Skeletal muscle satellite cell (primary cell): Measurements from ENCODE around the gene EIF3C.
A peak's percentile ranks its signal among the peaks of the same experiment; 100 is the strongest.
"Not testable (repeated sequence)": the region's sequence is repeated elsewhere in the genome, so short reads cannot be mapped to it uniquely, and the experiment has no call there.

ENCODE experiments used
- H3K27me3 ChIP-seq: 2 replicates; pipeline ENCODE4 v1.7.0; 2013; ENCODE audit warnings: low read length; ENCODE audit not compliant: control insufficient read depth, insufficient read depth
- H3K36me3 ChIP-seq: 2 replicates; pipeline ENCODE4 v1.7.0; 2013; ENCODE audit warnings: mild to moderate bottlenecking, control low read depth, low read length; ENCODE audit not compliant: insufficient read depth
- H3K4me1 ChIP-seq: 2 replicates; pipeline ENCODE4 v1.7.0; 2013; ENCODE audit warnings: low read length; ENCODE audit not compliant: control insufficient read depth, insufficient read depth
- H3K4me2 ChIP-seq: 2 replicates; pipeline ENCODE4 v1.7.0; 2013; ENCODE audit warnings: mild to moderate bottlenecking, low read length
- H3K4me3 ChIP-seq: 2 replicates; pipeline ENCODE4 v1.7.0; 2013; ENCODE audit warnings: low read length
- H3K9ac ChIP-seq: 2 replicates; pipeline ENCODE4 v1.7.0; 2013; ENCODE audit warnings: mild to moderate bottlenecking, low read depth, low read length, moderate library complexity
- H3K9me3 ChIP-seq: replicated peaks from 2 replicates; pipeline ENCODE4 v1.7.0; 2013; ENCODE audit warnings: mild to moderate bottlenecking, control low read depth, low read length

Gene EIF3C

GRCh38 chr16:28704246-28704645 is 7.0 kb upstream of the EIF3C start:
- not testable (repeated sequence) for H3K36me3 ChIP-seq, H3K9me3 ChIP-seq, H3K9ac ChIP-seq, H3K27me3 ChIP-seq, H3K4me3 ChIP-seq, H3K4me1 ChIP-seq, H3K4me2 ChIP-seq

GRCh38 chr16:28722852-28723650 is 11.8 kb downstream of the EIF3C start:
- not testable (repeated sequence) for H3K9ac ChIP-seq, H3K27me3 ChIP-seq

DNA sequence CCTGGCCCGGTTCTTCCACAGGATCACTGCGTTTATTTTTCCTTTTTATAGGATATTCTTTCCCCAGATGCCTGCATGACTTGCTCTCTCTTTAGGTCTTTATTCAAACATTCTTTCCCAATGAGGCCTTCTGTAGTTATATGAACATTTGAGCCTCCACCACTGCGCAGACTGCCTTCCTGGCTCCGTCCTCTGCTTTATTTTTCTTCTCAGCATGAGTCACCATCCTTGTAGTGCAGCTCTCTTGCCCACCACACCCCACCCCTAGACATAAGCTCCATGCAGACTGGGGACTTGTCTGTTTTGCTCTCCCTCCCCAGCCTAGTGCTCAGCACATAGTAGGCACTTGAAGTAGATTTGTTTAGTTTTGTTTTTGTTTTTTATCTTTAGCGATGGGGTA is 20.0 kb downstream of the EIF3C start:
- H3K4me3 ChIP-seq, H3K36me3 ChIP-seq, H3K9ac ChIP-seq, H3K4me1 ChIP-seq, H3K4me2 ChIP-seq, H3K9me3 ChIP-seq, H3K27me3 ChIP-seq: not testable (repeated sequence)

More at GRCh38 chr16:28722852-28723650, 11.8 kb downstream of the EIF3C start:
- not testable (repeated sequence) for H3K4me3 ChIP-seq, H3K36me3 ChIP-seq, H3K9me3 ChIP-seq, H3K4me1 ChIP-seq, H3K4me2 ChIP-seq

- H3K4me2 ChIP-seq: peak overlapping the region; percentile 35
- not testable (repeated sequence) for H3K4me1 ChIP-seq, H3K36me3 ChIP-seq, H3K4me3 ChIP-seq, H3K27me3 ChIP-seq, H3K9ac ChIP-seq, H3K9me3 ChIP-seq
Observed at GRCh38 chr16:28732455-28733124, 21.3 kb downstream of the EIF3C start.

- H3K4me3 ChIP-seq, H3K9ac ChIP-seq, H3K27me3 ChIP-seq, H3K4me1 ChIP-seq, H3K9me3 ChIP-seq, H3K36me3 ChIP-seq, H3K4me2 ChIP-seq: not testable (repeated sequence)
Observed at GRCh38 chr16:28739787-28740186, 28.5 kb downstream of the EIF3C start.

DNA sequence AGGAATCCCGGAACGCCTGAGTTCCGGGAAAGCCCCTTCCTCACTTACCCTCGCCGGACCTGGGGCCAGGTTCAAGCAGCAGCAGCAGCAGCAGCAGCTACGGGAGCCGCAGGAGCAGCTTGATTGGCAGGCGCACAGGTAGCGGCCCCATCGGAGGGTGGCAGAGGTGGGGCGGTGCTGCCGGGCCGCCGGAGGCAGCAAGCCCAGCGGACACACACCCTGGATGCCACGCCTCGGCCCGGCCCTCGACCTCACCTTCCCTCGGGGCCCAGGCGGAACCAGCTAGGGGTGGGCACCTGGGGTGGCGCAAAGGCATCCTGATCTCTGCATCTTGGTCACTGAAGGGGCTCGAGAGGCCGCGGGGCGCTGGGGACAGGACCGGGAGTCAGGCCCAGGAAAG is 29.4 kb downstream of the EIF3C start:
- H3K36me3 ChIP-seq, H3K4me3 ChIP-seq, H3K9me3 ChIP-seq, H3K4me2 ChIP-seq, H3K4me1 ChIP-seq, H3K9ac ChIP-seq, H3K27me3 ChIP-seq: not testable (repeated sequence)

DNA sequence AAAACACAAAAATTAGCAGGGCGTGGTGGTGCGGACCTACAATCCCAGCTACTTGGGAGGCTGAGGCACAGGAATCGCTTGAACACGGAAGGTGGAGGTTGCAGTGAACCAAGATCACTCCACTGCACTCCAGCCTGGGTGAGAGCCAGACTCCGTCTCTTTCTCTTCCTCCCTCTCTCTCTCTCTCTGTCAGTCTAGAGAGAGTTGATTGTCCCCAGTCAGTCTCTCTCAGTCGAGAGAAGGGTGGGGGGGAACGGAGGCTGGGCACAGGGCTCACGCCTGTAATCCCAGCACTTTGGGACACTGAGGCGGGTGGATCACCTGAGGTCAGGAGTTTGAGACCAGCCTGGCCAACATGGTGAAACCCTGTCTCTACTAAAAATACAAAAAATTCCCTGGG is 30.0 kb downstream of the EIF3C start:
- H3K9ac ChIP-seq, H3K4me1 ChIP-seq, H3K9me3 ChIP-seq, H3K4me2 ChIP-seq, H3K36me3 ChIP-seq, H3K27me3 ChIP-seq, H3K4me3 ChIP-seq: not testable (repeated sequence)

- H3K27me3 ChIP-seq, H3K4me1 ChIP-seq, H3K9ac ChIP-seq, H3K4me3 ChIP-seq, H3K9me3 ChIP-seq, H3K4me2 ChIP-seq, H3K36me3 ChIP-seq: not testable (repeated sequence)
Observed at GRCh38 chr16:28746618-28747350, 35.5 kb downstream of the EIF3C start.

- H3K36me3 ChIP-seq, H3K27me3 ChIP-seq, H3K4me1 ChIP-seq, H3K9me3 ChIP-seq, H3K9ac ChIP-seq, H3K4me3 ChIP-seq, H3K4me2 ChIP-seq: not testable (repeated sequence)
Observed at GRCh38 chr16:28749997-28750465, 38.8 kb downstream of the EIF3C start.

DNA sequence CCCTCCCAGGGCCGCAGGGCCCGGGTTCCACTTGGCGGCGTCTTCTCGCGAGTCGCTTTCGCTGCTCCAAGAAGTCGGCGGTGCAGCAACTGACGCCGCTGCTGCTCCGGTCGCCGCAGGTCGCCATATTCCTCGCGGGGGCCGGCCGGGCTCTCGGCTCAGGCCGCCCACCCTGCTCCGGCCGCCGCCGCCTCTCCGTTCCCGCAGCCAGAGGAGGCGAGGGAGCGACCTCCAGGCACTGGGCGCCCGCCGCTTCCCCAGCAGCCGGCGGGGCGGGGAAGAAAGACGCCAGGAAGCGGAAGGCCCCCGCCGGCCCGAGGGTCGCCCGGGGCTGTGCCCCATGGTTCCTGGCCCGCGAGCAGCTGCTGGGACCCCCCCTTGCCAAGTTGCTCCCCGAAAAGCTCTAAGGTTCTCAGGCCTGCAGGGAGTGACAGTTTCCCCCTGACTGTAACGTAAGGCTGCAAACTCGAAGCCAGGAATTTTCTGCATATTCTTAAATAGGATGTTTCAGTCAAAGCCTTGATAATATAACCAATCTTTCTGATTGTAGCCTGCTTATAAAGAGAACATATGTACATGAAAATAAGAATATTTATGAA is 39.3 kb downstream of the EIF3C start:
- H3K9ac ChIP-seq, H3K9me3 ChIP-seq, H3K4me3 ChIP-seq, H3K4me1 ChIP-seq, H3K27me3 ChIP-seq, H3K4me2 ChIP-seq, H3K36me3 ChIP-seq: not testable (repeated sequence)

DNA sequence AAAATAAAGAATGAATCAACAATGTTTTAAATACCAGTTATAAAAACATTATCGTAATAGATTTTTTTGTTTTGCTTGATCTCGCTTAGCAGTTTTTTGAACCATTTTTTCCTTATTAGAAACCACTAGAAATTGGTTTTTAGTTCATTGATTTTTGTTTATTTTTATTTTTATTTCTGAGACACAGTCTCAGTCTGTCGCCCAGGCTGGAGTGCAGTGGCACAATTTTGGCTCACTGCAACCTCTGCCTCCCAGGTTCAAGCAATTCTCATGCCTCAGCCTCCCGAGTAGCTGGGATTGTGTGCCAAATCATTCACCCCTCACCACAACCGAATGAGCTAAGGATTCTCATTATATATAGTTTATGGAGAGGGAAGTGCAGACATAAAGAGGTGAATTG is 40.2 kb downstream of the EIF3C start, which contains the start of gene NPIPB9:
Gene NPIPB9, plus strand, starts transcription at position 301 of the 400 bp plus-strand sequence.
- H3K4me2 ChIP-seq, H3K4me3 ChIP-seq, H3K9me3 ChIP-seq, H3K4me1 ChIP-seq, H3K9ac ChIP-seq, H3K36me3 ChIP-seq, H3K27me3 ChIP-seq: not testable (repeated sequence)
